H1 (cell line): ENCODE results near the gene DOC2A. TPM values are rescaled to one million over a fixed set of nuclear protein-coding genes. Genes with fewer than 3 reads are reported as not detected.

Experiments
- BRCA1 ChIP-seq: IDR thresholded peaks from 2 replicates; pipeline ENCODE4 v1.6.1; 2012; ENCODE audit warnings: low read depth, low read length, improper control_type of control experiment
- CBX8 ChIP-seq: fragments of 300-800, 300-1000 bp; sonication (generic); IDR thresholded peaks from 2 replicates; pipeline ENCODE4 v1.7.1; 2016; ENCODE audit warnings: low read depth, low read length, borderline replicate concordance
- FOSL1 ChIP-seq: IDR thresholded peaks from 2 replicates; pipeline ENCODE4 v1.6.1; 2011; ENCODE audit warnings: mild to moderate bottlenecking, low read depth, low read length, moderate library complexity; ENCODE audit not compliant: insufficient read depth
- GABPA ChIP-seq: IDR thresholded peaks from 2 replicates; pipeline ENCODE4 v1.6.1; 2011; ENCODE audit warnings: mild to moderate bottlenecking, low read length, moderate library complexity, borderline replicate concordance; ENCODE audit not compliant: insufficient read depth
- GTF2F1 ChIP-seq: IDR thresholded peaks from 2 replicates; pipeline ENCODE4 v1.6.1; 2012; ENCODE audit warnings: low read depth, low read length, improper control_type of control experiment, borderline replicate concordance
- JUN ChIP-seq: IDR thresholded peaks from 2 replicates; pipeline ENCODE4 v1.6.1; 2011; ENCODE audit warnings: low read depth, mild to moderate bottlenecking, improper control_type of control experiment, low read length
- JUND ChIP-seq: IDR thresholded peaks from 2 replicates; pipeline ENCODE4 v1.6.1; 2011; ENCODE audit warnings: mild to moderate bottlenecking, improper control_type of control experiment, low read length
- KDM4A ChIP-seq: IDR thresholded peaks from one replicate; pipeline ENCODE4 v1.7.1; 2012; ENCODE audit warnings: low read depth, mild to moderate bottlenecking, moderate library complexity, low read length, inconsistent platforms; ENCODE audit not compliant: severe bottlenecking
- NRF1 ChIP-seq: IDR thresholded peaks from 2 replicates; pipeline ENCODE4 v1.6.1; 2011; ENCODE audit warnings: mild to moderate bottlenecking, low read depth, low read length, improper control_type of control experiment
- PHF8 ChIP-seq: fragments of 200-600 bp; sonication (generic); conservative IDR thresholded peaks from 2 replicates; pipeline ENCODE4 v1.7.1; 2012; ENCODE audit warnings: low read depth, mild to moderate bottlenecking, inconsistent platforms, low read length, moderate library complexity
- POU5F1 ChIP-seq: IDR thresholded peaks from 2 replicates; pipeline ENCODE4 v1.6.1; 2011; ENCODE audit warnings: low read depth, mild to moderate bottlenecking, low read length, moderate library complexity
- RNF2 ChIP-seq: fragments of 200-900, 300-1000 bp; sonication (generic); IDR thresholded peaks from 2 replicates; pipeline ENCODE4 v1.7.1; 2016; ENCODE audit warnings: borderline replicate concordance, low read depth, mild to moderate bottlenecking, antibody characterized with exemption, low read length; ENCODE audit not compliant: poor library complexity, severe bottlenecking; ENCODE audit errors: missing control alignments
- RXRA ChIP-seq: IDR thresholded peaks from 2 replicates; pipeline ENCODE4 v1.6.1; 2011; ENCODE audit warnings: low read depth, mild to moderate bottlenecking, low read length, moderate library complexity; ENCODE audit not compliant: insufficient read depth
- SIX5 ChIP-seq: IDR thresholded peaks from 2 replicates; pipeline ENCODE4 v1.6.1; 2011; ENCODE audit warnings: mild to moderate bottlenecking, low read depth, low read length
- SP1 ChIP-seq: IDR thresholded peaks from 2 replicates; pipeline ENCODE4 v1.6.1; 2011; ENCODE audit warnings: low read depth, low read length
- TAF1 ChIP-seq: IDR thresholded peaks from 2 replicates; pipeline ENCODE4 v1.6.1; 2011; ENCODE audit warnings: mild to moderate bottlenecking, low read depth, low read length
- TAF7 ChIP-seq: optimal IDR thresholded peaks from 2 replicates; pipeline ENCODE3; 2011; ENCODE audit warnings: low read depth, mild to moderate bottlenecking, inconsistent platforms, low read length, moderate library complexity, borderline replicate concordance
- polyA plus RNA-seq, 7 experiments: library from polyadenylated mRNA; depleted of rRNA in 3 of 7; stranded (reverse) in 5 of 7; unstranded in 2 of 7; fragments of >200 nt in 5 of 7; fragments of 200-250 nt in 2 of 7; gene quantifications; 1 replicate in 5 of 7; 2 replicates in 1 of 7; 4 replicates in 1 of 7; pipeline versions ENCODE4 v1.2.1 to v1.2.3, GENCODE V29; 2011 to 2013; ENCODE audit warnings: missing spikeins in 2 of 7, mixed read lengths in 2 of 7
- total RNA-seq: library from RNA; stranded (reverse); fragmentation: NEBNext Ultra II Directional; extraction: Animal tissue kit (Norgen Biotek cat#: 25700); gene quantifications from 2 replicates; pipeline ENCODE4 v1.2.1, GENCODE V29; 2021
- TF ChIP-seq, protein P1 (sequence below): IDR thresholded peaks from 2 replicates; pipeline ENCODE4 v1.6.1; 2011; ENCODE audit warnings: low read length, improper control_type of control experiment
- TF ChIP-seq, protein P2 (sequence below), 3 experiments: IDR thresholded peaks; 1 replicate in 2 of 3; 2 replicates in 1 of 3; pipeline versions ENCODE4 v1.5.1 to v1.6.1; 2011; ENCODE audit warnings: low read length in 3 of 3, mild to moderate bottlenecking in 3 of 3, inconsistent platforms in 2 of 3, low read depth in 1 of 3, moderate library complexity in 1 of 3; ENCODE audit not compliant: insufficient read depth in 1 of 3; ENCODE audit errors: control extremely low read depth in 1 of 3

DOC2A gene
- total and polyA plus RNA-seq, 2 of the 8 experiments (the other 6 are each of a cell fraction or from before 2014, with no cell fraction given) = 13.9 to 20.7 TPM

DNA sequence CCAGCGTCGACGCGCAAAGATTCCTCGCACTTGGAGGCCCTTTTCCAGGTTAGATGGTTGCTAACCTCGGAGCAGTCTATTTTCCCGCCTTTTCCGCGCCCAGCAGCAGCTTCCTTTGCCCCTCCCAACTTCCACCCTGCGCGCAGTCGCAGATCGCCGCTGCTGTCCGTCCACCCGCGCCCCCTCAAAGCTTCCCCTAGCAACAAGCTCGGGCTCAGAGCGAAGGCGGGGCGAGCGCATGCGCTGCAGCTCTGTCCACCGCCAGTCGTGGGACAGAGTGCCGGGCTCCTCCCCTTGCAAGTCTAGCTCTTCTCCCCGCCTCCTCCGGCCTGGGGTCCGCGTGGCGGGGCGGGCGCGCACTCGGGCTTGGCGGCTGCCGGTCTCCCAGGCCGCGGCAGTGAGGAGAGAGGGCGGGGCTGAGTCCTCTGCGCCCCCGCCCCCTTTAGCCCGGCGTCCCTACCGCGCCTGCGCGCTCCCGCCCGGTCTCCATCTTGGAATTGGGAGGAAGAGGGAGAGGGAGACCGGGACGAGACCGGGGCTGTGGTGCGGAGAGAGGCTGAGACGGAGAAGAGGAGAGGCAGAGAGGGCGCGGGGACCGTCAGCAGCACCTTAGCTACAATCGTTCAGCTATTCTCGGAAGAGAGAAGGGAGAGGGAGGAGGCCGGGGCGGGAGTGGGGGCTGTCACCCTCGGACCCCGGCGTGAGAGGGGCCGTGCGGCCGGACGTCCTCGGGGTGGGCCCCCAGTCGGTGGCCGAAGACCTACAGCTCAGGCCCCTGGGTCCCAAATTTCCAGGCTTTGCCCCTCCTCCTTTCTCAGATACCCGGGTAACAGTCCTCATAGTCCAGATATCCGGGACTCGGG lies 37.2 kb downstream of the DOC2A start, which contains the start of gene TAOK2 (continued):
- TF ChIP-seq PHF8 (peak; percentile 54; the same call in 1 of the 2 replicates), JUND (no peak), GABPA (no peak), BRCA1 (no peak), NRF1 (peak; percentile 97), FOSL1 (no peak), JUN (no peak), GTF2F1 (no peak), TAF7 (no peak), KDM4A (no peak), CBX8 (no peak), SP1 (peak; percentile 19; the same call in 1 of the 2 replicates), RNF2 (no peak), RXRA (no peak), TAF1 (peak; percentile 57; the same call in 1 of the 2 replicates), POU5F1 (no peak), SIX5 (no peak)
- TF ChIP-seq, protein P1, sequence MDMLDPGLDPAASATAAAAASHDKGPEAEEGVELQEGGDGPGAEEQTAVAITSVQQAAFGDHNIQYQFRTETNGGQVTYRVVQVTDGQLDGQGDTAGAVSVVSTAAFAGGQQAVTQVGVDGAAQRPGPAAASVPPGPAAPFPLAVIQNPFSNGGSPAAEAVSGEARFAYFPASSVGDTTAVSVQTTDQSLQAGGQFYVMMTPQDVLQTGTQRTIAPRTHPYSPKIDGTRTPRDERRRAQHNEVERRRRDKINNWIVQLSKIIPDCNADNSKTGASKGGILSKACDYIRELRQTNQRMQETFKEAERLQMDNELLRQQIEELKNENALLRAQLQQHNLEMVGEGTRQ = no peak
- TF ChIP-seq, protein P2, sequence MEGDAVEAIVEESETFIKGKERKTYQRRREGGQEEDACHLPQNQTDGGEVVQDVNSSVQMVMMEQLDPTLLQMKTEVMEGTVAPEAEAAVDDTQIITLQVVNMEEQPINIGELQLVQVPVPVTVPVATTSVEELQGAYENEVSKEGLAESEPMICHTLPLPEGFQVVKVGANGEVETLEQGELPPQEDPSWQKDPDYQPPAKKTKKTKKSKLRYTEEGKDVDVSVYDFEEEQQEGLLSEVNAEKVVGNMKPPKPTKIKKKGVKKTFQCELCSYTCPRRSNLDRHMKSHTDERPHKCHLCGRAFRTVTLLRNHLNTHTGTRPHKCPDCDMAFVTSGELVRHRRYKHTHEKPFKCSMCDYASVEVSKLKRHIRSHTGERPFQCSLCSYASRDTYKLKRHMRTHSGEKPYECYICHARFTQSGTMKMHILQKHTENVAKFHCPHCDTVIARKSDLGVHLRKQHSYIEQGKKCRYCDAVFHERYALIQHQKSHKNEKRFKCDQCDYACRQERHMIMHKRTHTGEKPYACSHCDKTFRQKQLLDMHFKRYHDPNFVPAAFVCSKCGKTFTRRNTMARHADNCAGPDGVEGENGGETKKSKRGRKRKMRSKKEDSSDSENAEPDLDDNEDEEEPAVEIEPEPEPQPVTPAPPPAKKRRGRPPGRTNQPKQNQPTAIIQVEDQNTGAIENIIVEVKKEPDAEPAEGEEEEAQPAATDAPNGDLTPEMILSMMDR (IDR thresholded peaks at IDR 0.05; ENCODE audit: control extremely low read depth in 1 of 3, insufficient read depth in 1 of 3, low read depth in 1 of 3, low read length in 3 of 3) = no peak
